ENCODE data around the gene PBX3.

DNA sequence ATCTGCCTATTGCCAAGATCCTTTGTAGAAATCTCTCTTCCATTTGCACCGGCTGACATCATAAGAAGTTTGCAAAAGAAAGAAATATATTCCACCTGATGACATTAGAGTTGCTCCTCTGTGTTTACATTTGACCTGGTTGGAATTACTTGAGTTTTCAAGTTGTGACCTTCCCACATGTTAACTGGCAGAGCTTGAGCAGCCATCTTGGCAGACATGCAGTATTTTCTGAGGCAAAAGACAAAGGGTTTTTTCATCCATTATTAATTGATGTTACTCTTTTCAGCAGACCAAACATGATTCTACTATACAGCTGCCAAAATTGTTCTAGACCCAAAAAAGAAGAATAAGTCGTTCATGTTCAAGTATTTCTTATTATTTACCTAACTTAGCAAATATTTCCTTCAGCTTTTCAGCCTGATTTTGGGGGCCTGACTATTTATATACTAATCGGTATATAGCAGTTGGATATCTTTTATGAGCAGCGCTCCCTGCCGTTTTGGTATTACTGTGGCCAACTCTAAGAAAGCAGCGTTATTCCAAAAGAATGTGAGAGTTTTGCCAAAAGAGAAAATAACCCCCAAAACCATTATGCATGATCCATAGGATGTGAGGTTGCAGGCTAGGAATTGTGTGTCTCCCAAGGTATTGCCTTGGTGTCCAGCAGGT lies 212.9 kb downstream of the PBX3 start:
- no peak for TF ChIP-seq EZH2 (IDR thresholded peaks at IDR 0.05; ENCODE audit: low read length)
- TF ChIP-seq, protein P1, sequence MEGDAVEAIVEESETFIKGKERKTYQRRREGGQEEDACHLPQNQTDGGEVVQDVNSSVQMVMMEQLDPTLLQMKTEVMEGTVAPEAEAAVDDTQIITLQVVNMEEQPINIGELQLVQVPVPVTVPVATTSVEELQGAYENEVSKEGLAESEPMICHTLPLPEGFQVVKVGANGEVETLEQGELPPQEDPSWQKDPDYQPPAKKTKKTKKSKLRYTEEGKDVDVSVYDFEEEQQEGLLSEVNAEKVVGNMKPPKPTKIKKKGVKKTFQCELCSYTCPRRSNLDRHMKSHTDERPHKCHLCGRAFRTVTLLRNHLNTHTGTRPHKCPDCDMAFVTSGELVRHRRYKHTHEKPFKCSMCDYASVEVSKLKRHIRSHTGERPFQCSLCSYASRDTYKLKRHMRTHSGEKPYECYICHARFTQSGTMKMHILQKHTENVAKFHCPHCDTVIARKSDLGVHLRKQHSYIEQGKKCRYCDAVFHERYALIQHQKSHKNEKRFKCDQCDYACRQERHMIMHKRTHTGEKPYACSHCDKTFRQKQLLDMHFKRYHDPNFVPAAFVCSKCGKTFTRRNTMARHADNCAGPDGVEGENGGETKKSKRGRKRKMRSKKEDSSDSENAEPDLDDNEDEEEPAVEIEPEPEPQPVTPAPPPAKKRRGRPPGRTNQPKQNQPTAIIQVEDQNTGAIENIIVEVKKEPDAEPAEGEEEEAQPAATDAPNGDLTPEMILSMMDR (optimal IDR thresholded peaks at IDR 0.05 in 1 of 3, IDR thresholded peaks at IDR 0.05 in 1 of 3, conservative IDR thresholded peaks at IDR 0.05 in 1 of 3; ENCODE audit: extremely low read depth in 1 of 3, insufficient read depth in 2 of 3, low read length in 3 of 3) = no peak
